A549 treated with CpdA at 1 μM for 4 hours (cell line): ENCODE data around the gene ATP6V1G2. TPM values are rescaled to one million over a fixed set of nuclear protein-coding genes. Genes with fewer than 3 reads are reported as not detected.

Experiments
- total RNA-seq: library from RNA; stranded (reverse); fragments of 200-300 nt; extraction: Qiagen RNA extraction; gene quantifications from 5 replicates; pipeline ENCODE4 v1.2.3, GENCODE V29; 2022; ENCODE audit warnings: low read depth

ATP6V1G2 gene
- total RNA-seq, result 0.57 to 0.77 TPM (median 0.63 TPM) in 5 replicates

GRCh38 chr6:31546339-31546957 is at the start of gene ATP6V1G2:
TSS of gene ATP6V1G2 (minus strand) at chr6:31546608. CDS start at chr6:31546559, 49 bp downstream.

GRCh38 chr6:31586008-31586407 is 39.6 kb upstream of the ATP6V1G2 start, which contains the start of gene LST1:
TSS of gene LST1 (plus strand) at chr6:31586277. CDS start at chr6:31587300, 1,023 bp downstream.

GRCh38 chr6:31582230-31582643 is 35.8 kb upstream of the ATP6V1G2 start, which contains the start of gene LTB:
TSS of gene LTB (minus strand) at chr6:31582424. CDS start at chr6:31582417, 7 bp downstream.

GRCh38 chr6:31575335-31575901 is 29.0 kb upstream of the ATP6V1G2 start, which contains the start of gene TNF:
TSS of gene TNF (plus strand) at chr6:31575565. CDS start at chr6:31575742, 177 bp downstream.

GRCh38 chr6:31572041-31572911 is 25.9 kb upstream of the ATP6V1G2 start, which contains the start of gene LTA:
TSS of gene LTA (plus strand) at chr6:31572289. CDS start at chr6:31572743, 454 bp downstream.

GRCh38 chr6:31546958-31547726 is 734 bp upstream of the ATP6V1G2 start, which contains the start of gene NFKBIL1:
TSS of gene NFKBIL1 (plus strand) at chr6:31547608. CDS start at chr6:31547695, 87 bp downstream.

GRCh38 chr6:31541658-31542521 is 4.5 kb downstream of the ATP6V1G2 start, which contains the start of gene DDX39B:
TSS of gene DDX39B (minus strand) at chr6:31542003. CDS start at chr6:31540532, 1,471 bp downstream.

GRCh38 chr6:31528821-31529328 is 17.5 kb downstream of the ATP6V1G2 start, which contains the start of gene MCCD1:
TSS of gene MCCD1 (plus strand) at chr6:31528962. CDS start at chr6:31529015, 53 bp downstream.

GRCh38 chr6:31497531-31498476 is 48.6 kb downstream of the ATP6V1G2 start, which contains the start of gene MICB:
TSS of gene MICB (plus strand) at chr6:31498145. CDS start at chr6:31498194, 49 bp downstream.

Other genes with a start within 250 kb of the ATP6V1G2 start
- gene HLA-B, start 189.4 kb downstream of the ATP6V1G2 start, total RNA-seq, result 15.2 to 27.1 TPM (median 25.9 TPM) in 5 replicates
- gene MICA, start 143.0 kb downstream of the ATP6V1G2 start, total RNA-seq, result 27.2 to 29.6 TPM (median 28.7 TPM) in 5 replicates
- 6.6 to 8.6 TPM (median 7.7 TPM) in 5 replicates for gene MICB, start 48.5 kb downstream of the ATP6V1G2 start, total RNA-seq
- gene MCCD1, start 17.6 kb downstream of the ATP6V1G2 start, total RNA-seq, result not detected in 5 replicates
- 313 to 396 TPM (median 382 TPM) in 5 replicates for gene DDX39B, start 4.6 kb downstream of the ATP6V1G2 start, total RNA-seq
- 9.5 to 12.2 TPM (median 10.6 TPM) in 5 replicates for gene NFKBIL1, start 1.0 kb upstream of the ATP6V1G2 start, total RNA-seq
- gene LTA, start 25.7 kb upstream of the ATP6V1G2 start, total RNA-seq, result 0.08 to 0.13 TPM (median 0.10 TPM) in 3 of 5 replicates, not detected in the others
- gene TNF, start 29.0 kb upstream of the ATP6V1G2 start, total RNA-seq, result 0.06 to 0.13 TPM (median 0.07 TPM) in 3 of 5 replicates, not detected in the others
- gene LTB, start 35.8 kb upstream of the ATP6V1G2 start, total RNA-seq, result 0.27 to 0.39 TPM (median 0.35 TPM) in 5 replicates
- gene LST1, start 39.7 kb upstream of the ATP6V1G2 start, total RNA-seq, result 0.26 to 0.49 TPM (median 0.37 TPM) in 3 of 5 replicates, not detected in the others
- not detected in 5 replicates for gene NCR3, start 46.4 kb upstream of the ATP6V1G2 start, total RNA-seq
- gene AIF1, start 68.6 kb upstream of the ATP6V1G2 start, total RNA-seq, result not detected in 5 replicates
- 70.6 to 97.9 TPM (median 90.8 TPM) in 5 replicates for gene PRRC2A, start 74.1 kb upstream of the ATP6V1G2 start, total RNA-seq
- gene BAG6, start 106.1 kb upstream of the ATP6V1G2 start, total RNA-seq, result 115 to 151 TPM (median 145 TPM) in 5 replicates
- 1.8 to 4.8 TPM (median 3.2 TPM) in 5 replicates for gene APOM, start 109.3 kb upstream of the ATP6V1G2 start, total RNA-seq
- gene C6orf47, start 114.2 kb upstream of the ATP6V1G2 start, total RNA-seq, result 10.5 to 13.0 TPM (median 12.2 TPM) in 5 replicates
- gene GPANK1, start 118.4 kb upstream of the ATP6V1G2 start, total RNA-seq, result 9.3 to 14.1 TPM (median 12.7 TPM) in 5 replicates
- 168 to 184 TPM (median 180 TPM) in 5 replicates for gene CSNK2B, start 119.5 kb upstream of the ATP6V1G2 start, total RNA-seq
- gene LY6G5B, start 123.4 kb upstream of the ATP6V1G2 start, total RNA-seq, result 3.6 to 6.3 TPM (median 5.0 TPM) in 5 replicates
- gene LY6G5C, start 134.5 kb upstream of the ATP6V1G2 start, total RNA-seq, result 0.51 to 2.4 TPM (median 1.4 TPM) in 5 replicates
- 15.6 to 21.2 TPM (median 19.2 TPM) in 5 replicates for gene ABHD16A, start 156.7 kb upstream of the ATP6V1G2 start, total RNA-seq
- gene LY6G6F, start 160.3 kb upstream of the ATP6V1G2 start, total RNA-seq, result not detected in 5 replicates
- gene LY6G6D, start 168.7 kb upstream of the ATP6V1G2 start, total RNA-seq, result not detected in 5 replicates
- gene LY6G6C, start 175.1 kb upstream of the ATP6V1G2 start, total RNA-seq, result 0.11 TPM in 1 of 5 replicates, not detected in the others
- not detected in 5 replicates for gene MPIG6B, start 176.8 kb upstream of the ATP6V1G2 start, total RNA-seq
- 25.6 to 30.4 TPM (median 28.7 TPM) in 5 replicates for gene DDAH2, start 182.7 kb upstream of the ATP6V1G2 start, total RNA-seq
- 495 to 530 TPM (median 516 TPM) in 5 replicates for gene CLIC1, start 189.9 kb upstream of the ATP6V1G2 start, total RNA-seq
- 12.1 to 16.5 TPM (median 15.1 TPM) in 5 replicates for gene MSH5, start 193.4 kb upstream of the ATP6V1G2 start, total RNA-seq
- gene SAPCD1, start 216.0 kb upstream of the ATP6V1G2 start, total RNA-seq, result 3.6 to 5.9 TPM (median 4.7 TPM) in 5 replicates
- 0.61 to 2.0 TPM (median 1.5 TPM) in 5 replicates for gene VWA7, start 230.7 kb upstream of the ATP6V1G2 start, total RNA-seq
- 50.8 to 60.2 TPM (median 57.2 TPM) in 5 replicates for gene VARS1, start 249.1 kb upstream of the ATP6V1G2 start, total RNA-seq